Measurements from ENCODE around the gene ITGA4. TPM values are rescaled to one million over a fixed set of nuclear protein-coding genes. Genes with fewer than 3 reads are reported as not detected.

The ITGA4 gene
- total RNA-seq, 4 donors from 2014 or later = 0.51 to 112 (median 4.5) TPM

GRCh38 chr2:181536730-181537129, 79.5 kb downstream of the ITGA4 start:
- intact Hi-C loops (cut with DNase I; ENCODE audit: low total_unique reads) = no loop called here
- H3K4me1 ChIP-seq = no peaks in the 10 kb centered on the region

DNA sequence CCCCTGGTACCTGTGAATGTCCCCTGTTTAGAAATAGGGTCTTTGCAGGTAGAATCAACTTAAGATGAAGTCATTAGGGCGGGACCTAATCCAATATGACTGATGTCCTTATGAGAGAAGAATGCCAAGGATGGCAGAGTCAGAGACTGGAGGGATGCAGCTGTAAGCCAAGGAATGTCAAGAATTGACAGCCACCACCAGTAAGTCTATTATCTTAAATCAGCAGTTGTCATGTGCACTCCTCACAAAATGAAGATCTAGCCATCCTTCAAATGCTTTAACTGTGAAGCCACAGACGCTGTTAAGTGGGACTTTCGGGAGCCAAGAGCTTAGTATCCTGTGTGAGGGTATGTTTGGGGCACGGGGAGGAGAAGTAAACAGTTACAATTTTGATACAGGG, 83.2 kb downstream of the ITGA4 start:
- intact Hi-C loops (cut with DNase I; ENCODE audit: low total_unique reads) = no loop called here
- DNase-seq = no peak
- H3K4me1 ChIP-seq = no peaks in the 10 kb centered on the region
- no peaks in the 10 kb centered on the region for H3K27me3 ChIP-seq
- H3K36me3 ChIP-seq = no peaks in the 10 kb centered on the region
- no peak for TF ChIP-seq CTCF (IDR thresholded peaks at IDR 0.05)
- TF ChIP-seq POLR2A (IDR thresholded peaks at IDR 0.05) = no peak
- no peaks in the 10 kb centered on the region for H3K9me3 ChIP-seq
- no peak overlapping the region for H3K27ac ChIP-seq
- no peak overlapping the region for H3K4me3 ChIP-seq

More at GRCh38 chr2:181536730-181537129, 79.5 kb downstream of the ITGA4 start:
- DNase-seq = no peak
- no peak overlapping the region for H3K4me3 ChIP-seq
- H3K9me3 ChIP-seq = no peaks in the 10 kb centered on the region
- no peaks in the 10 kb centered on the region for H3K27me3 ChIP-seq
- no peaks in the 10 kb centered on the region for H3K36me3 ChIP-seq
- H3K27ac ChIP-seq = no peak overlapping the region
- TF ChIP-seq POLR2A (IDR thresholded peaks at IDR 0.05) = no peak
- no peak for TF ChIP-seq CTCF (IDR thresholded peaks at IDR 0.05)

- no peaks in the 10 kb centered on the region for H3K36me3 ChIP-seq
- no peaks in the 10 kb centered on the region for H3K4me1 ChIP-seq
- no peaks in the 10 kb centered on the region for H3K27me3 ChIP-seq
- DNase-seq = no peak
- H3K4me3 ChIP-seq = no peak overlapping the region
- TF ChIP-seq POLR2A (IDR thresholded peaks at IDR 0.05) (no peak), CTCF (IDR thresholded peaks at IDR 0.05) (no peak)
- intact Hi-C loops (cut with DNase I; ENCODE audit: low total_unique reads) = no loop called here
- no peak overlapping the region for H3K27ac ChIP-seq
- no peaks in the 10 kb centered on the region for H3K9me3 ChIP-seq
These were observed 85.0 kb downstream of the ITGA4 start for GRCh38 chr2:181542170-181542569.

- Histone ChIP-seq H3K27ac (no peak overlapping the region), H3K27me3 (no peaks in the 10 kb centered on the region), H3K4me3 (no peak overlapping the region), H3K36me3 (no peaks in the 10 kb centered on the region), H3K4me1 (no peaks in the 10 kb centered on the region), H3K9me3 (no peaks in the 10 kb centered on the region)
- no peak for DNase-seq
- intact Hi-C loops (cut with DNase I; ENCODE audit: low total_unique reads) = no loop called here
- TF ChIP-seq POLR2A (IDR thresholded peaks at IDR 0.05) (no peak), CTCF (IDR thresholded peaks at IDR 0.05) (no peak)
These were observed 88.9 kb downstream of the ITGA4 start for GRCh38 chr2:181546086-181546485.

GRCh38 chr2:181552808-181553207, 95.6 kb downstream of the ITGA4 start:
- no peak for DNase-seq
- Histone ChIP-seq H3K27me3 (no peaks in the 10 kb centered on the region), H3K9me3 (no peaks in the 10 kb centered on the region), H3K36me3 (no peaks in the 10 kb centered on the region), H3K4me3 (no peak overlapping the region), H3K27ac (no peak overlapping the region), H3K4me1 (no peaks in the 10 kb centered on the region)
- TF ChIP-seq POLR2A (IDR thresholded peaks at IDR 0.05) (no peak), CTCF (IDR thresholded peaks at IDR 0.05) (no peak)
- intact Hi-C loops (cut with DNase I; ENCODE audit: low total_unique reads) = no loop called here

All from uterus (tissue), 4 donors.